HG03045 (cell line): ENCODE results near the gene KIAA0232.

Experiments
- ATAC-seq: cut with Tn5 transposase; IDR thresholded peaks from one replicate; pipeline ENCODE4 v1.9.1; 2021; ENCODE audit warnings: mild to moderate bottlenecking, moderate library complexity; ENCODE audit not compliant: unreplicated experiment

KIAA0232 gene

DNA sequence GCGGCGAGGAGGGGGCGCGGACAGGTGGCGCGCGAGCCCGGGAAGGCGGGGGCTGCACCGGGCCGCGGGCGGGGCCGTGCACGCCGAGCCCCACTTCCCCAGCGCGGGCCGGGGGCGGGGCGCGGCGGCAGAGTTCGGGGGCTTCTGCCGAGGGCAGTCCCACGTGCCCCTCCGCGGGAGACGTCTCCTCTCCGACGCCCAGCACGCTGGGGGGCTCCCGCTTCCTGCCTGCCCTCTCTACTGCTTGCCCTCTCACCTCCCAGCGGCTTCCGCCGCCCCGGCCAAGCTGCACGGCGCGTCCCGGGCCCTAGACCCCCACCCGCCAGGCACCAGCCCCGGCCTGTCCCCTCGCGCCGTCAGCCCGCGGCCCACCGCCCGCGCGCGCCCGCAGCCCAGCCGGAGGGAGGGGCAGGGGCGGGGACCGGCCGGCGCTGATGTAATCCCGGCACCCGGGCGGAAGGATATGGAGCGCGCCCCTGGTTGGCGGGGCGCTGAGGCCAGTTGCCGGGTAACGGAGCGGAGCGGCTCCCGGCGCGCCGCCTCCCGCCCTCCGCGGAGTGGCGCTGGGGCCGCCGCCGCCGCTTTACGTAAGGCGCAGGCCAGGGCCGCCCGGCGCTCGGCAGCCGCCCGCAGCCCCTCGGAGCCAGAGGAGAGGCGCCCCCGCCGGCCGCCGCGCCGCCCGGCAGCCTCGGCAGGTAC, at the start of gene KIAA0232:
Gene KIAA0232, plus strand, starts transcription at position 581 of the 699 bp plus-strand sequence. CDS start 41,727 bp downstream, outside the sequence.
- ATAC-seq, result peak; percentile 81

GRCh38 chr4:6733358-6734164, 49.0 kb upstream of the KIAA0232 start:
- no peak for ATAC-seq

DNA sequence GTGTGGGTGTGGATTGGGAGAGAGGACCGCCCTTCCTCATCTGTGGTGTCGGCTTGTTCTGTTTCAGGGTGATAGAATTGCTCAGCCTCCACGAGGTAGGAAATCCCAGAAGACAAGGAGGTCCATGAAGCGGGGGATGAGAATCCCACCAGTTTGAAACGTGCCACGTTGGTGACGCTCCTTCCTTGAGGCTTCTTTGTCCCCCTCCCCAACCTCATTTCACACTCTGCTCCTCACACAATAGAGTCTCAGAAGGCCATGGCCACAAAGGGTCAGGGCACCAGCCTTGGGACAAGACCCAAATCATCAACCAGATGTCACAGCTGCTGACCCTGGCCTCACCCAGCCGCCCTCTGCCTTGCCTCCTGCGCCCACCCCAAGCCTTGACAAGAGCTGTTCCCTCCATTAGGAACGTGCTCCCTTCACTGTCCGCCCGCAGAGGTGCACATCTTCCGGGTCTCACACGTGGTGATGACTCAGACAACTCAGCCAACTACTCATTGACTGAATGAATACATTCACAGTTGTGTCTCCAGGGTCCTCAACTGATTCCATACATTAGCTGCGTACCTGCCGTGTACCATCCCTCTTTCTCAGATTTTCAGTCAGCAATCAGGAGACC, 48.3 kb upstream of the KIAA0232 start:
- no peak for ATAC-seq

DNA sequence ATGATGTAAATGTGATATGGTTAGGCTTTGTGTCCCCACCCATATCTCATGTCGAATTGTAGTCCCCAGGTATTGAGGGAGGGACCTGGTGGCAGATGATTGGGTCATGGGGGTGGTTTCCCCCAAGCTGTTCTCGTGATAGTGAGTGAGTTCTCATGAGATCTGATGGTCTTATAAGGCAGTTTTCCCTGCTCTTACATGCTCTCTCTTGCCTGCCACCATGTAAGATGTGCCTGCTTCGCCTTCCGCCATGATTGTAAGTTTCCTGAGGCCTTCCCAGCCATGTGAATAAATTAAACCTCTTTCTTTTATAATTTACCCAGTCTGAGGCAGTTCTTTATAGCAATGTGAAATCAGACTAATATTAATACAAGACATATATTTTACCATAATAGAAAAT, 42.6 kb upstream of the KIAA0232 start:
- no peak for ATAC-seq

DNA sequence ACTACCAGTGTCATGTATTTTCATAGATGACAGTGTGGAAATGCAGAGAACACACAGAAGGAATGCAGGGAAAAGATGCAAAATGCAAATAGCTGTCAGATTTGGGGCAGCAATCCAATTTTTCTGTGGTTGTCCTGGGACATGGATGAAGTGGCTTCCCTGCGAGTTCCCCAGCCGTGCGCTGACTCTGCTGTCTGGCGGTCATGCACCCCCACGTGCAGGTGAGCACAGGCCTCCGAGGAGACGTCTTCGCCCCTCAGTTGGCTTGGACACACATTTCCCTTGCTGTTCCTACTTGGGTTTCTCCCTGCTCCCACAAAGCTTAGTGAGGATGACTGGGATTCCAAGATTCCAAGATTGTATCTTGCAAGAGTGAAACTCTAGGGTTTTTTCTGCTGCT, 42.2 kb upstream of the KIAA0232 start:
- no peak for ATAC-seq

DNA sequence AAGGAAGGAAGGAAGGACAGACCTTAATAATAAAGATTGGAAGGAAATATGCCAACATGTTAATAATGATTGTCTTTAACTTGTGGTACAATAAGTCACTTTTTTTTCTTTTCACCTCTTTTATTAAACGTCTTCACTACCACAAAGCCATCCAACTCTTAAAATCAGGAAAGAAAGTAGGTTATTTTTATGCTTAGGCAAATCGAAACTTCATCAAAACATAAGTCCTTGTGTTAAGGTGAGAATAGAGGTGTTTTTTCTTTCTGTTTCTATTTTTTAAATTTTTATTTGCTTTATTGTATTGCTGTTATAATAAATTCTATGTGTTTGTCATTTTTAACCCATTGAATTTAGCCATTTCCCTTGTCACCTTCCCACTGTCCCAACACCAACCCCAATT, 40.0 kb upstream of the KIAA0232 start:
- ATAC-seq, result no peak

DNA sequence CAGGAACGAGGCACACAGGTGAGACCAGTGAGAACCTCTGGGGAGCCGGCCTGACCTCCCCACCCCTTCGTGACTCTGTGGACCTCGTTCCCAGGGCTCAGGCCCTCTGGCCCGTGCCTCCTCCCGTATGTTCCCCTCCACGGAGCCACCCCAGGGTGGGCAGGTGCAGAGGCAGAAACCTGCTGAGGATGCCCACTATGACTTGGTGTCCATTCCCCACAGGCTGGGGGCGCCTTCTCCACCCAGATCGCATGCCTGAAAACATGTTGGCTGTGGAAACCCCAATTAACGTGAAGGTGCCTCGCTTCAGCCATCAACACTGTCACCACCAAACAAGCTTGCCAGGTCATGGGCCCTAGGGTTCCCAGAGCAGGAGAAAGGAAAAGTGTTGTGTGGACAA, 39.5 kb upstream of the KIAA0232 start:
- ATAC-seq, result no peak

DNA sequence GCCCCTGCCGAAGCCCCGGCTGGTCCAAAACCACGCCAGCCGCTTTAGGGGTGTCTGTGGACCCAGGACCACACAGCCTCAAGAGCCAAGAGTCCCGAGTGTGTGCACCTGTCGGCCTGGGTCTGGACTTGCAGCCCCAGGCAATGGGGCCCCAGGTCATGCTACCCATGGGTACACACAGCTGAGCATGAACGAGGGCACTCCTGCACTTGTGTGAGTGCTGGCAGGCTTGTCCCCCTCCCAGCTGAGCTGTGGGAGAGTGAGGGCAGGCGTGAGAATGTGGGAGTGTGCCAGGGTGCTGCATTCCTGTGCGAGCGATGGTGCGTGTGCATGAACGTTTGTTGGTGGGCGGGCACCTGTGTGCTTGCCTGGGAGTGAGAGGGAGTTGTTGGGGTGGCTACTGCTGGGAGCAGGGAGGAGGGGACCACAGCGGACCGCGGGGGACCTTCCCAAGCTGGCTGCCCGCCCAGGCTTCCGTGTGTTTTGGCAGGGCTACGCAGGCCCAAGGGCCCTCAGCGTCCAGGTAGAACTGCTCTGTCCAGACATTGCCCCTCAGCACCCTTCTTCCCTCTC, 35.7 kb upstream of the KIAA0232 start:
- no peak for ATAC-seq

DNA sequence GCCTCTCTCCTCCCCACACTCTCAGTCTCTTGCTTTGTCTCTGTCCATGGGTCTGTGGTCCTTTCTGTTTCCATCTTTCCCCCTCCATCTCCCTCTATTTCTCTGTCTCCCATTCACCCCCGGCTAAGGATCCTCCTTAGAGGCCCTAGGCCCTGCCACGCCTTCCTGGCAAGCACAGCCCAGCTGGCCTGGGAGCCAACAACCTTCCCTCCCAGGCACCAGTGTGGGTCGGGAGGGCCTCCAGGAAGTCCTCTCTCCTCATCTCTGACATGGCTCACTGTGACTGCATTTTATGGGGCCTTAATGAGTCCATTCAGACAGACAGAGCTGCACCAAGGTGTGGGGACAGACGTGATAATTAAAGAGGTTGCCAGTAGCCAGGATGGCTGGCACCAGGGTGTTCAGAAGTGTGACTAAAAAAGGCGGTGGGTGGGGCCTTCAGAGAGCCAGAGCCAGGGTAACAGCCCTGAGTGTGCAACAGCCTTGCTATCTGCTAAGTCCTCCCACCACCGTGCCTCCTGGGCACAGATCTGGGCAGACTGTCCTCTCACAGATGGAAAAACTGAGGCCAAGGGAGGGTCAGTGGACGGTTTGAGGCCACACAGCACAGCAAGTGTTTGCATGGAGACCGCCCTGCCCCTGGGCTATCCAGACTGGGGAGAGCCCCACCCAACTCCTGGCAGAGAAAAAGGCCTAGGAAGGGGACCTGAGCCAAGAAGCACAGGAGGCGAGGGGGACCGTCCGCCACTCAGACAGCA, 35.1 kb upstream of the KIAA0232 start:
- no peak for ATAC-seq

DNA sequence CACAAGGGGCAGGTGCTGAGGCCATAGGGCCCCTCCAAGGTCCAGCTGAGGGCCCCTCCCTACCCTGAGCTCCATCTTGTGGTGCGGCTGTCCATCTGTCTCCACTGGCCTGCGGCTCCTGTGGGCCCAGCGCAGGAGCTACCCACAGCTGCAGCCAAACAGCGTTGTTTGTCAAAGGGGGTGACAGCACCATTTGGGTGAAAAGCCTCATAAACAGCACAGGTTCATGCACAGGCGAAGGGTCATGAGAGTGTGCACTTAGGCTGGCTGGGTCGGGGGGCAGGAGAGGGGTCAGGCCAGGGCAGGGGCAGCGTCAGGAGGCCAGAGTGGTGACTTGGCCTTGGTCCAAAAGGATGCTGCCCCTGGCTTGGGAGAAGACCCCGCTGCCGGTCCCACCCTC, 34.2 kb upstream of the KIAA0232 start:
- ATAC-seq, result no peak

DNA sequence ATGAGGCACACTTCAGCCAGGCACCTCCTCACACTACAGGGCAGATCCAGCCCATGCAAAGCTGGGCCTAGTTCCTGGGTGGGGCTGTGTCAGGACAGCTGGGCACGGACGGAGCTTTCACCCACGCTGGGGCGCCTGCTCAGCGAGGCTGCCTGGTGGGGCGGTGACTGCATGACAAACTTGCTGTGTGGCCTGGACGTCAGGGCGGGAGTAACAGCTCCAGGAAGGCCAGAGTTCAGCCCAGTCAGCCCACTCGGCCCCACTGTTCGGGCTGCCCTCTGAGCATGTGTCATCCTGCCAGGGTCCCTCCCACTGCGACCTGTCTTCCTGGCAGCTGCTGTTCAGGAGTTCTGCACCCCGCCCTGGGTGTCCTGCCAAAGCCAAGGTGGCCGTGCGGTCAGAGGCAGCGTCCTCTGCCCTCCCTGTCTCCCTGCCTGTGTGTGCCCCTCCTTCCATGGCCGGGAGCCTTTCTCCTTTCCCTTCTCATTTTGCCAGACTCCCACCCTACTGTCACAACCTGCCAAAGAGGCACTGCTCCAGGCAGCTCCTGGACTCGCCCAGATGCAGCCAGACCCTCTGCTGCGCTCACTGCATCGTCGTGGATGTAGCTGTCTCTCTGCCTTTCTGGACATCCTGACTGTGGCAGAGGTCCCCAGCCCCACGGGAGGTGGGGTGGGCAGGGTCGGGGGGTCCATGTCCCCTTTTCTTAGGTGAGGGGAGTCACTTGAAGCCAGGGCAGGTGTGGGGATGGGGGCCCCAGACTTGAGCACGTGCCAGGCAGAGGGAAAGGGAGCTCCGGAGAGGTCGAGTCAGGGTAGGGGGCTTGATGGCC, 33.0 kb upstream of the KIAA0232 start:
- ATAC-seq, result no peak

DNA sequence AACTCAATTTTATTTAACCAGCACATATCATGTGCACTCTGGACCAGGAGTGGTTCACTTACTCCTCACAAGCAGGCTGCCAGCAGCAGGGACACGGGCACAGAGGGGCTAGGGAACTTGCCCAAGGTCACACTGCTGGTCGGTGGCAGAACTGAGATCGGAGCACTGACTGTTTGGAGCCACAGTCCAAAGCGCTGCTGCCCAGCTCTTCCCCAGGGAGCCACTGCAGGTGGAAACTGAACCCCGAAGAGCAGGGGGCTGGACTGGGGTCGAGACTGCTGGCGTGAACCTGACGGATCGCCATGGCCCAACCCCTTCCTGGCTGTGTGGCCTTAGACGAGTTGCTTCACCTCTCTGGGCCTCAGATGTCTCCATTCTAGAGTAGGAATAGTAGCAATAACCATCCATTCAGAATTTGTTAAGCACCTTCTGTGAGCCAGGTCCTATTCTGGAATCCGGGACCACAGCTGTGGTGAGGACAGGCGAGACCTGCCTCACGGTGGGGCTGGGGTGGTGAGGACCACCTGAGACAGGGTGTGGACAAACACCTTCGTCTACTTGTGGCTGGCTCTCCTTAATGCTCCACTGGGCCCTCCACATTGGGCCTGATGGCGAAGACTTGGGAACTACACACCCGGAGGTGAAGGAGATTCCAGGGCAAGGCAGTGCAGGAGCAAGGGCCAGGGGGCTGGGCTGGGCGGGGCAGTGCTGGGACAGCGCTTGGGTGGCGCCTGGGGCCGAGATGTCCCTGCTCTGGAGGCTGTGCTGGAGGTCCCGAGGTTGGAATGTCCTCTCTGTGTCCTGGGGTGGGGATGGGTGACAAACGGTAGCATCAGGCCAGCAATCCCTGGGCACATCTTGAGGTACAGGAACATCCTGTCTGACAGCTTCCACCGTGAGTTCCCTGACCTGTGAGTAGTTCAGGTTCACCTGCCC, 32.0 kb upstream of the KIAA0232 start:
- no peak for ATAC-seq

DNA sequence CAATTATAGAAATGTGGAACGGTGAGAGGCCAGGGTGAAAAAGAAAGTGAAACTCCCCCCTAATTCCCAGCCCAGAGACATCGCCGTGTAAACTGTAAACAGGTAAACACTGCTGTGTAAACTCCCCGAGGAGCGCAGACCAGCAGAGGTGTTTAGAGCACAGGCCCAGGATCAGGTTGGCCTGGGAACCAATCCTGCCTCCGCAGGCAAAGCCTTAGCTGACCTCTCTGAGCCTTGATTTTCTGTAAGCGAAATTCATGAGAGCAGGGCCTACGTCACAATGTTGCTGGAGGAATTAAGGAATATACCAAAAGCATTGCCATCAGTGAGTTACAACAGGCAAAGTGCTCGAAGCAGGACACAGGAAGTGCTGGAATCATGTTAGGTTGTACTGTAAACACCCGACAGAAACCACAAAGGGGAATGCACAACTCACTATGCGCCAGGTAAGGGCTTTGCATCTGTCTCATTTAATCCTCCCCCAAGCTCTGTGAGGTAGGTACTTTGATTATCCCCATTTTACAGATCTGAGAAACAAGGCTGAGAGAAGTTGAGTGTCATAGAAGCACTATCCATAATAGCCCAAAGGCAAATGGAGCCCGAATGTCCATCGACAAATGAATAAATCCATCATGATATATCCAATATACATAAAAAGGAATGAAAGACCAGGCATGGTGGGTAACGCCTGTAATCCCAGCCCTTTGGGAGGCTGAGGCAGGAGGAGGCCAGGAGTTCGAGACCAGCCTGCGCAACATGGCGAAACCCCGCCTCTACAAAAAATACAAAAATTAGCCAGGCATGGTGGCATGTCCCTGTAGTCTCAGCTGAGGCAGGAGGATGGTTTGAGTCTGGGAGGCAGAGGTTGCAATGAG, 30.7 kb upstream of the KIAA0232 start:
- no peak for ATAC-seq

GRCh38 chr4:6752486-6752829, 30.1 kb upstream of the KIAA0232 start:
- ATAC-seq, result no peak

GRCh38 chr4:6753103-6753560, 29.4 kb upstream of the KIAA0232 start:
- no peak for ATAC-seq

- ATAC-seq, result no peak
Measured at GRCh38 chr4:6753891-6754290, 28.6 kb upstream of the KIAA0232 start.

DNA sequence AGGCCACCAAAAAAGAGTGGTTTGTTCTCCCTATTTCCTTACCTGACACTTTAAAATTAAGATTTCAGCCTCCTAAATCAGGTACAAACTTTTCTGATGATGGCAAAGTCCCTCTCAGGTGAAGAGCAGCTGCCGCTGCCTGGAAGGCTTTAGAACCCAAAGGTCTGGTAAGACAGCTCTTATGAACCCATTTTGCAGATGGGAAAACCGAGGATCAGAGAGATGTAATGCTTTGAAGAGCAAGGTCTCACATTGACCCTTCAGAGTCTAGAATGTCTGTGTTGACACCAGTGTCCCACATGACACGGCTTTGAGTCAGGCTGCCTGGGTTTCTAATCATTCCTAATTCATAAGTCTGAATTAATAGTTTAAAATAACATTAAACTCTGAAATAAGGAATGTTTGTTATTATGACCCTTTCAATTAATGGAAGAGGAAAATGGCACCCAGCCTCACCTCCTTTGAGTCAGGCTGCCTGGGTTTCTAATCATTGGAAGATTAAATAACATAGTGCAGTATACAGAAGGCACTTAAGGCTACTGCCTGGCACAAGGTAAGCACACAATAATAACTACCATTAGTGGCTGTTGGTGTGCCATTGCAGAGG, 27.9 kb upstream of the KIAA0232 start:
- no peak for ATAC-seq
